ENCODE data around the gene ZDHHC11B.

ZDHHC11B gene

DNA sequence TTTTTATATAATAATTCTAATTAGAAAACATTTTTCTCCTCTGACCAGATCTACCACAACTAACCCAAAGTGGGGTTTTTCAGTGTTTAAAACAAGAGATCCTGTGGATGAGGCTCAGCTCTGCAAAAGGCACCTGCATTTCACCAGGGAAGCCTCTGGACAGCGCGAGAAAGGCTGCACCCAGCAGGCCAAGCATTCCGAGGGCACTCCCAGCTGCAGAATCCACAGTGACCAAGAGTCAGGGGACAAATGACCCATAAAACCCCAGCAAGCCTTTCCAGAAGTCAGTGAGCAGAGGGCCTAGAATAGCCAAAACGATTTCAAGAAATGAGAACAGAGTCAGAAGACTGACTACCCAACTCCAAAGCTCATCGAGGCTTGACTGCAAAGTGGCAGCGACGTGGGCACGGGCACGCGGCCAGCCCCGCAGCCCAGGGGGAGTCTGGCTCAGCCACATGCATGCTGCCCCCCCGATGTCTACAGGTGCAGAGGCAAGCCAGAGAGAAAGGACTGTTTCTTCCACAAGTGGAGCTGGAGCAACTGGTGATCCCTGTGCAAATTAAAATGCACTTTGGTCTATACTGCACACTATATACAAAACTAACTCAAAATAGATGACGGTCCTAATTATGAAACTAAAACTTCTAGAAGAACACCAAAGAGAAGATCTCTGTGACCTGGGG is 117.6 kb downstream of the ZDHHC11B start:
- no peaks in the 10 kb centered on the region for H4K20me1 ChIP-seq (ENCODE audit: control insufficient read depth, insufficient read depth, low read depth, low read length)
- TF ChIP-seq, protein P1, sequence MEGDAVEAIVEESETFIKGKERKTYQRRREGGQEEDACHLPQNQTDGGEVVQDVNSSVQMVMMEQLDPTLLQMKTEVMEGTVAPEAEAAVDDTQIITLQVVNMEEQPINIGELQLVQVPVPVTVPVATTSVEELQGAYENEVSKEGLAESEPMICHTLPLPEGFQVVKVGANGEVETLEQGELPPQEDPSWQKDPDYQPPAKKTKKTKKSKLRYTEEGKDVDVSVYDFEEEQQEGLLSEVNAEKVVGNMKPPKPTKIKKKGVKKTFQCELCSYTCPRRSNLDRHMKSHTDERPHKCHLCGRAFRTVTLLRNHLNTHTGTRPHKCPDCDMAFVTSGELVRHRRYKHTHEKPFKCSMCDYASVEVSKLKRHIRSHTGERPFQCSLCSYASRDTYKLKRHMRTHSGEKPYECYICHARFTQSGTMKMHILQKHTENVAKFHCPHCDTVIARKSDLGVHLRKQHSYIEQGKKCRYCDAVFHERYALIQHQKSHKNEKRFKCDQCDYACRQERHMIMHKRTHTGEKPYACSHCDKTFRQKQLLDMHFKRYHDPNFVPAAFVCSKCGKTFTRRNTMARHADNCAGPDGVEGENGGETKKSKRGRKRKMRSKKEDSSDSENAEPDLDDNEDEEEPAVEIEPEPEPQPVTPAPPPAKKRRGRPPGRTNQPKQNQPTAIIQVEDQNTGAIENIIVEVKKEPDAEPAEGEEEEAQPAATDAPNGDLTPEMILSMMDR (IDR thresholded peaks at IDR 0.05; ENCODE audit: low read depth, low read length, poor library complexity, severe bottlenecking), result no peak
- no peak for TF ChIP-seq EZH2phosphoT487 (IDR thresholded peaks at IDR 0.05; ENCODE audit: borderline replicate concordance, low read length)
- H3K4me1 ChIP-seq (ENCODE audit: control insufficient read depth, low read length), result no peaks in the 10 kb centered on the region
- no peak overlapping the region for H3K4me3 ChIP-seq (ENCODE audit: low read length)
- no peaks in the 10 kb centered on the region for H3K9me3 ChIP-seq (ENCODE audit: control insufficient read depth, insufficient read depth, low read length)
- no peaks in the 10 kb centered on the region for H3F3A ChIP-seq (ENCODE audit: control insufficient read depth, insufficient read depth)
- no peaks in the 10 kb centered on the region for H3K79me2 ChIP-seq (ENCODE audit: control insufficient read depth, low read length)
- no peaks in the 10 kb centered on the region for H3K9me2 ChIP-seq (replicated peaks; ENCODE audit: control insufficient read depth, low read length)
- H3K36me3 ChIP-seq (ENCODE audit: control insufficient read depth, low read length), result peaks cover 21% of the 10 kb centered on the region
- no peak overlapping the region for H3K27ac ChIP-seq (ENCODE audit: low read depth, low read length)
- no peak overlapping the region for H3K4me2 ChIP-seq (ENCODE audit: low read length)
- H3K27me3 ChIP-seq (ENCODE audit: control insufficient read depth, low read length), result no peaks in the 10 kb centered on the region

DNA sequence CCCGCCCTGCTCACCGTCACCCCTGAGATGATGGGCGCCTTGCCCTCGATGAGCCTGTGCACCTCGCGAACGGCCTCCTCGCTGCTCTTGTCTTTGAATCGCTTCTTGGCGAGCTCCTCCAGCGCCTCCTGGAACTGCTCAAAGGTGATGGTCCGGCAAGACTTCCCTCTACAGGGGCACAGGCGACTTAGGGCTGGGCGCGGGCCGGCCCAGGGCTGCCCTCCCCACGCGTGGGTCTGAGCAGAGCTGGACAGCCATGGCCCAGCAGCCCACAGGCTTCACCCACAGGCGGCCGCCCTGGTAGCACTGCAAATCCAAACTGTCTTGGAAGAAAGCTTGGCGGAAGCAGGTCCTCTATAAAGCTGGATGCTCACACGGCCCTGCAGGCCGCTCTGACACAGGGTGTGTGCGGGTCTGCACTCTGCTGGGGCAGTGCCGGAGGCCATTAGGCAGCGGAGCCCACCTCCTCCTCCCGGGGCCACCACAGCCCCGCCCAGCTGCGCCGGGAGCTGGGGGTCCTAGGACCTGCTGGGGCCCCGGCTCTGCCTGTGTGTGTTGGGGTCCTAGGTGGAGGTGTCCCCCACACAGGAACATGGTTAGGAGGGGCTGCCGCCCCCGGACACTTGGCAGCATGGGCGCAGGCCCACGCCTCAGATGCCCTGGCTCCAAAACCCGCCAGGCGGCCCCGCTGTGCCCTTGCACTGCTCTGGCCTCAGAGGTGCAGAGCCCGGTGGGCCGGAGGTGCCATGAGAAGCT is 118.4 kb downstream of the ZDHHC11B start:
- H3K4me1 ChIP-seq (ENCODE audit: control insufficient read depth, low read length), result no peaks in the 10 kb centered on the region
- H3K36me3 ChIP-seq (ENCODE audit: control insufficient read depth, low read length), result peaks cover 29% of the 10 kb centered on the region
- TF ChIP-seq, protein P1 (IDR thresholded peaks at IDR 0.05; ENCODE audit: low read depth, low read length, poor library complexity, severe bottlenecking), result no peak
- no peak for TF ChIP-seq EZH2phosphoT487 (IDR thresholded peaks at IDR 0.05; ENCODE audit: borderline replicate concordance, low read length)

DNA sequence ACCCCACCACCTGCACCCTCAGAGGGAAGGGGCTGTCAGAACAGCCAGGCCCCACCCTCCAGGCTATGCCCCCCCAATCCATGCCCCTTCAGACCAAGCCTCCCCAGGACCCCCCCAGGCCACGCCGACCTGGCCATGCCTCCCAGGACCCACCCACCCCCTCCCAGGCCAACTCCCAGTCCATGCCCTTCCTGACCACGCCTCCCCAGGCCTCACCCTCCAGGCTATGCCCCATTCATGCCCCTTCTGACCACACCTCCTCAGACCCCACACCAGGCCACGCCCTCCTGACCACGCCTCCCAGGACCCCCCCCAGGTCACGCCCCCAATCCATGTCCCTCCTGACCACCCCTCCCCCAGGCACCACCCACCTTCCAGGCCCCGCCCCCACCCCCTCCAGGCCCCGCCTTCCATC is 119.0 kb downstream of the ZDHHC11B start:
- Histone ChIP-seq H3K4me2 (ENCODE audit: low read length) (no peak overlapping the region), H3K4me3 (ENCODE audit: low read length) (no peak overlapping the region)
- TF ChIP-seq, protein P1 (IDR thresholded peaks at IDR 0.05; ENCODE audit: low read depth, low read length, poor library complexity, severe bottlenecking), result no peak
- no peak for TF ChIP-seq EZH2phosphoT487 (IDR thresholded peaks at IDR 0.05; ENCODE audit: borderline replicate concordance, low read length)

More for the DNA sequence above, 118.4 kb downstream of the ZDHHC11B start:
- Histone ChIP-seq H3K9me2 (replicated peaks; ENCODE audit: control insufficient read depth, low read length) (no peaks in the 10 kb centered on the region), H3K79me2 (ENCODE audit: control insufficient read depth, low read length) (no peaks in the 10 kb centered on the region), H4K20me1 (ENCODE audit: control insufficient read depth, insufficient read depth, low read depth, low read length) (no peaks in the 10 kb centered on the region), H3F3A (ENCODE audit: control insufficient read depth, insufficient read depth) (no peaks in the 10 kb centered on the region), H3K27me3 (ENCODE audit: control insufficient read depth, low read length) (no peaks in the 10 kb centered on the region), H3K27ac (ENCODE audit: low read depth, low read length) (no peak overlapping the region), H3K4me2 (ENCODE audit: low read length) (no peak overlapping the region), H3K4me3 (ENCODE audit: low read length) (no peak overlapping the region), H3K9me3 (ENCODE audit: control insufficient read depth, insufficient read depth, low read length) (no peaks in the 10 kb centered on the region)

More for the DNA sequence above, 119.0 kb downstream of the ZDHHC11B start:
- Histone ChIP-seq H3F3A (ENCODE audit: control insufficient read depth, insufficient read depth) (no peaks in the 10 kb centered on the region), H3K9me3 (ENCODE audit: control insufficient read depth, insufficient read depth, low read length) (no peaks in the 10 kb centered on the region), H3K36me3 (ENCODE audit: control insufficient read depth, low read length) (peaks cover 33% of the 10 kb centered on the region), H3K79me2 (ENCODE audit: control insufficient read depth, low read length) (no peaks in the 10 kb centered on the region), H3K4me1 (ENCODE audit: control insufficient read depth, low read length) (no peaks in the 10 kb centered on the region), H3K9me2 (replicated peaks; ENCODE audit: control insufficient read depth, low read length) (no peaks in the 10 kb centered on the region), H4K20me1 (ENCODE audit: control insufficient read depth, insufficient read depth, low read depth, low read length) (no peaks in the 10 kb centered on the region), H3K27me3 (ENCODE audit: control insufficient read depth, low read length) (no peaks in the 10 kb centered on the region), H3K27ac (ENCODE audit: low read depth, low read length) (no peak overlapping the region)

Measured in DOHH2 (cell line).